ENCODE measurements around the gene SPOPL. TPM values are rescaled to one million over a fixed set of nuclear protein-coding genes. Genes with fewer than 3 reads are reported as not detected.

SPOPL gene
- total and polyA plus RNA-seq, 9 of the 15 experiments (the other 6 are each of a cell fraction or from before 2014, with no cell fraction given), result 0.53 to 6.1 (median 4.1) TPM

GRCh38 chr2:138469411-138469810 lies 32.2 kb upstream of the SPOPL start (continued):
- TF ChIP-seq, protein P1, sequence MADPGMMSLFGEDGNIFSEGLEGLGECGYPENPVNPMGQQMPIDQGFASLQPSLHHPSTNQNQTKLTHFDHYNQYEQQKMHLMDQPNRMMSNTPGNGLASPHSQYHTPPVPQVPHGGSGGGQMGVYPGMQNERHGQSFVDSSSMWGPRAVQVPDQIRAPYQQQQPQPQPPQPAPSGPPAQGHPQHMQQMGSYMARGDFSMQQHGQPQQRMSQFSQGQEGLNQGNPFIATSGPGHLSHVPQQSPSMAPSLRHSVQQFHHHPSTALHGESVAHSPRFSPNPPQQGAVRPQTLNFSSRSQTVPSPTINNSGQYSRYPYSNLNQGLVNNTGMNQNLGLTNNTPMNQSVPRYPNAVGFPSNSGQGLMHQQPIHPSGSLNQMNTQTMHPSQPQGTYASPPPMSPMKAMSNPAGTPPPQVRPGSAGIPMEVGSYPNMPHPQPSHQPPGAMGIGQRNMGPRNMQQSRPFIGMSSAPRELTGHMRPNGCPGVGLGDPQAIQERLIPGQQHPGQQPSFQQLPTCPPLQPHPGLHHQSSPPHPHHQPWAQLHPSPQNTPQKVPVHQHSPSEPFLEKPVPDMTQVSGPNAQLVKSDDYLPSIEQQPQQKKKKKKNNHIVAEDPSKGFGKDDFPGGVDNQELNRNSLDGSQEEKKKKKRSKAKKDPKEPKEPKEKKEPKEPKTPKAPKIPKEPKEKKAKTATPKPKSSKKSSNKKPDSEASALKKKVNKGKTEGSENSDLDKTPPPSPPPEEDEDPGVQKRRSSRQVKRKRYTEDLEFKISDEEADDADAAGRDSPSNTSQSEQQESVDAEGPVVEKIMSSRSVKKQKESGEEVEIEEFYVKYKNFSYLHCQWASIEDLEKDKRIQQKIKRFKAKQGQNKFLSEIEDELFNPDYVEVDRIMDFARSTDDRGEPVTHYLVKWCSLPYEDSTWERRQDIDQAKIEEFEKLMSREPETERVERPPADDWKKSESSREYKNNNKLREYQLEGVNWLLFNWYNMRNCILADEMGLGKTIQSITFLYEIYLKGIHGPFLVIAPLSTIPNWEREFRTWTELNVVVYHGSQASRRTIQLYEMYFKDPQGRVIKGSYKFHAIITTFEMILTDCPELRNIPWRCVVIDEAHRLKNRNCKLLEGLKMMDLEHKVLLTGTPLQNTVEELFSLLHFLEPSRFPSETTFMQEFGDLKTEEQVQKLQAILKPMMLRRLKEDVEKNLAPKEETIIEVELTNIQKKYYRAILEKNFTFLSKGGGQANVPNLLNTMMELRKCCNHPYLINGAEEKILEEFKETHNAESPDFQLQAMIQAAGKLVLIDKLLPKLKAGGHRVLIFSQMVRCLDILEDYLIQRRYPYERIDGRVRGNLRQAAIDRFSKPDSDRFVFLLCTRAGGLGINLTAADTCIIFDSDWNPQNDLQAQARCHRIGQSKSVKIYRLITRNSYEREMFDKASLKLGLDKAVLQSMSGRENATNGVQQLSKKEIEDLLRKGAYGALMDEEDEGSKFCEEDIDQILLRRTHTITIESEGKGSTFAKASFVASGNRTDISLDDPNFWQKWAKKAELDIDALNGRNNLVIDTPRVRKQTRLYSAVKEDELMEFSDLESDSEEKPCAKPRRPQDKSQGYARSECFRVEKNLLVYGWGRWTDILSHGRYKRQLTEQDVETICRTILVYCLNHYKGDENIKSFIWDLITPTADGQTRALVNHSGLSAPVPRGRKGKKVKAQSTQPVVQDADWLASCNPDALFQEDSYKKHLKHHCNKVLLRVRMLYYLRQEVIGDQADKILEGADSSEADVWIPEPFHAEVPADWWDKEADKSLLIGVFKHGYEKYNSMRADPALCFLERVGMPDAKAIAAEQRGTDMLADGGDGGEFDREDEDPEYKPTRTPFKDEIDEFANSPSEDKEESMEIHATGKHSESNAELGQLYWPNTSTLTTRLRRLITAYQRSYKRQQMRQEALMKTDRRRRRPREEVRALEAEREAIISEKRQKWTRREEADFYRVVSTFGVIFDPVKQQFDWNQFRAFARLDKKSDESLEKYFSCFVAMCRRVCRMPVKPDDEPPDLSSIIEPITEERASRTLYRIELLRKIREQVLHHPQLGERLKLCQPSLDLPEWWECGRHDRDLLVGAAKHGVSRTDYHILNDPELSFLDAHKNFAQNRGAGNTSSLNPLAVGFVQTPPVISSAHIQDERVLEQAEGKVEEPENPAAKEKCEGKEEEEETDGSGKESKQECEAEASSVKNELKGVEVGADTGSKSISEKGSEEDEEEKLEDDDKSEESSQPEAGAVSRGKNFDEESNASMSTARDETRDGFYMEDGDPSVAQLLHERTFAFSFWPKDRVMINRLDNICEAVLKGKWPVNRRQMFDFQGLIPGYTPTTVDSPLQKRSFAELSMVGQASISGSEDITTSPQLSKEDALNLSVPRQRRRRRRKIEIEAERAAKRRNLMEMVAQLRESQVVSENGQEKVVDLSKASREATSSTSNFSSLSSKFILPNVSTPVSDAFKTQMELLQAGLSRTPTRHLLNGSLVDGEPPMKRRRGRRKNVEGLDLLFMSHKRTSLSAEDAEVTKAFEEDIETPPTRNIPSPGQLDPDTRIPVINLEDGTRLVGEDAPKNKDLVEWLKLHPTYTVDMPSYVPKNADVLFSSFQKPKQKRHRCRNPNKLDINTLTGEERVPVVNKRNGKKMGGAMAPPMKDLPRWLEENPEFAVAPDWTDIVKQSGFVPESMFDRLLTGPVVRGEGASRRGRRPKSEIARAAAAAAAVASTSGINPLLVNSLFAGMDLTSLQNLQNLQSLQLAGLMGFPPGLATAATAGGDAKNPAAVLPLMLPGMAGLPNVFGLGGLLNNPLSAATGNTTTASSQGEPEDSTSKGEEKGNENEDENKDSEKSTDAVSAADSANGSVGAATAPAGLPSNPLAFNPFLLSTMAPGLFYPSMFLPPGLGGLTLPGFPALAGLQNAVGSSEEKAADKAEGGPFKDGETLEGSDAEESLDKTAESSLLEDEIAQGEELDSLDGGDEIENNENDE (IDR thresholded peaks at IDR 0.05; ENCODE audit: low read depth, low read length), result no peak
- TF ChIP-seq TRIM24 (IDR thresholded peaks at IDR 0.05), result no peak
- no peak for TF ChIP-seq RBM14 (IDR thresholded peaks at IDR 0.05; ENCODE audit: borderline replicate concordance, insufficient read depth, low read depth, low read length)
- TF ChIP-seq FOSL1 (tag; conservative IDR thresholded peaks at IDR 0.05), result no peak
- TF ChIP-seq HDAC3 (IDR thresholded peaks at IDR 0.05; ENCODE audit: borderline replicate concordance, partially characterized antibody), result no peak
- no peak for TF ChIP-seq TEAD1 (CRISPR knock-in tag; IDR thresholded peaks at IDR 0.05)
- TF ChIP-seq MECOM (CRISPR knock-in tag; IDR thresholded peaks at IDR 0.05), result no peak
- no peak for TF ChIP-seq NFATC3 (IDR thresholded peaks at IDR 0.05)
- TF ChIP-seq, protein P2, sequence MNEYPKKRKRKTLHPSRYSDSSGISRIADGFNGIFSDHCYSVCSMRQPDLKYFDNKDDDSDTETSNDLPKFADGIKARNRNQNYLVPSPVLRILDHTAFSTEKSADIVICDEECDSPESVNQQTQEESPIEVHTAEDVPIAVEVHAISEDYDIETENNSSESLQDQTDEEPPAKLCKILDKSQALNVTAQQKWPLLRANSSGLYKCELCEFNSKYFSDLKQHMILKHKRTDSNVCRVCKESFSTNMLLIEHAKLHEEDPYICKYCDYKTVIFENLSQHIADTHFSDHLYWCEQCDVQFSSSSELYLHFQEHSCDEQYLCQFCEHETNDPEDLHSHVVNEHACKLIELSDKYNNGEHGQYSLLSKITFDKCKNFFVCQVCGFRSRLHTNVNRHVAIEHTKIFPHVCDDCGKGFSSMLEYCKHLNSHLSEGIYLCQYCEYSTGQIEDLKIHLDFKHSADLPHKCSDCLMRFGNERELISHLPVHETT (CRISPR knock-in tag; conservative IDR thresholded peaks at IDR 0.05 in 1 of 2, IDR thresholded peaks at IDR 0.05 in 1 of 2), result no peak
- no peak for TF ChIP-seq NR0B1 (IDR thresholded peaks at IDR 0.05; ENCODE audit: partially characterized antibody)
- no peak for TF ChIP-seq FOXJ3 (CRISPR knock-in tag; IDR thresholded peaks at IDR 0.05)
